PC-3 (cell line): ENCODE measurements around the gene SYMPK. TPM values are rescaled to one million over a fixed set of nuclear protein-coding genes. Genes with fewer than 3 reads are reported as not detected.

Source experiments
- ATAC-seq: fragments of 200-7000 bp; cut with Tn5 transposase; 2 replicates; pipeline ENCODE4 v1.9.1; 2020; ENCODE audit warnings: mild to moderate bottlenecking, moderate library complexity
- BruUV-seq: library from RNA; stranded (reverse); fragments of 400-500 nt; replicated peaks from 2 replicates; lab custom pipeline; 2021; lab: Mats Ljungman, UMichigan
- CTCF ChIA-PET: fragments of 300-600 bp; sonication (Branson Sonifier 250); formaldehyde crosslinking; loops from one replicate; lab custom pipeline; 2022; ENCODE audit warnings: antibody characterized with exemption; lab: Charles Lee
- POLR2A ChIA-PET: fragments of 300-600 bp; sonication (Branson Sonifier 250); formaldehyde crosslinking; loops from one replicate; lab custom pipeline; 2022; ENCODE audit warnings: antibody characterized with exemption; ENCODE audit not compliant: unreplicated experiment; lab: Charles Lee
- DNase-seq: peaks from one replicate; pipeline ENCODE4 v3.0.0-alpha.2; 2015
- H2AFZ ChIP-seq: fragments of 300-600 bp; sonication (generic); 2 replicates; pipeline ENCODE4 v1.6.0; 2016; ENCODE audit warnings: antibody characterized with exemption, low read length
- H3F3A ChIP-seq: fragments of 300-600 bp; sonication (generic); one replicate; pipeline ENCODE4 v1.6.0; 2017; ENCODE audit warnings: antibody characterized with exemption, low read length, control low read depth, mild to moderate bottlenecking; ENCODE audit not compliant: unreplicated experiment
- H3K27ac ChIP-seq: fragments of 300-600 bp; sonication (generic); 2 replicates; pipeline ENCODE4 v1.5.1; 2016; ENCODE audit warnings: mild to moderate bottlenecking, low read length
- H3K27me3 ChIP-seq: fragments of 300-600 bp; sonication (generic); 2 replicates; pipeline ENCODE4 v1.6.1; 2016; ENCODE audit warnings: low read length, mixed read lengths
- H3K36me3 ChIP-seq: fragments of 300-600 bp; sonication (generic); 2 replicates; pipeline ENCODE4 v1.6.1; 2016; ENCODE audit warnings: low read depth, mixed run types, low read length, mixed read lengths
- H3K4me1 ChIP-seq: fragments of 300-600 bp; sonication (generic); 2 replicates; pipeline ENCODE4 v1.5.1; 2016; ENCODE audit warnings: low read length; ENCODE audit not compliant: insufficient read depth
- H3K4me2 ChIP-seq: fragments of 300-600 bp; sonication (generic); 2 replicates; pipeline ENCODE4 v1.6.0; 2016; ENCODE audit warnings: low read length
- H3K4me3 ChIP-seq: fragments of 300-600 bp; sonication (generic); 2 replicates; pipeline ENCODE4 v1.5.1; 2016; ENCODE audit warnings: mild to moderate bottlenecking, low read length, mixed read lengths
- H3K79me2 ChIP-seq: fragments of 300-600 bp; sonication (generic); 2 replicates; pipeline ENCODE4 v1.6.1; 2017; ENCODE audit warnings: low read length, mixed read lengths
- H3K9ac ChIP-seq: fragments of 300-600 bp; sonication (generic); 2 replicates; pipeline ENCODE4 v1.6.0; 2016; ENCODE audit warnings: mild to moderate bottlenecking, low read length
- H3K9me2 ChIP-seq: fragments of 300-600 bp; sonication (generic); replicated peaks from 2 replicates; pipeline ENCODE4 v1.6.1; 2016; ENCODE audit warnings: mixed run types, low read length, mixed read lengths
- H3K9me3 ChIP-seq: fragments of 300-600 bp; sonication (generic); 2 replicates; pipeline ENCODE4 v1.6.1; 2016; ENCODE audit warnings: low read length, mixed read lengths
- H4K20me1 ChIP-seq: fragments of 300-600 bp; sonication (generic); 2 replicates; pipeline ENCODE4 v1.6.1; 2016; ENCODE audit warnings: low read length, mixed read lengths
- CTCF ChIP-seq: fragments of 300-600 bp; sonication (generic); conservative IDR thresholded peaks from 2 replicates; pipeline ENCODE4 v1.5.1; 2017; ENCODE audit warnings: antibody characterized with exemption, low read depth, mild to moderate bottlenecking, low read length
- EZH2 ChIP-seq: fragments of 300-600 bp; sonication (generic); IDR thresholded peaks from one replicate; pipeline ENCODE4 v1.6.1; 2017; ENCODE audit warnings: antibody characterized with exemption, mild to moderate bottlenecking, low read length; ENCODE audit not compliant: unreplicated experiment
- EZH2phosphoT487 ChIP-seq: fragments of 300-600 bp; sonication (generic); IDR thresholded peaks from 2 replicates; pipeline ENCODE4 v1.6.1; 2018; ENCODE audit warnings: mild to moderate bottlenecking, antibody characterized with exemption, low read length, borderline replicate concordance
- intact Hi-C: fragments of 100-400 bp; cut with micrococcal nuclease; formaldehyde crosslinking; loops from 2 replicates; pipeline ENCODE4 v1.9.0; 2023
- total RNA-seq: library from RNA; depleted of rRNA; stranded (reverse); fragments of >200 nt; gene quantifications from 2 replicates; pipeline ENCODE4 v1.2.3, GENCODE V29; 2014

SYMPK gene
- total RNA-seq, 1 experiment from 2014 or later, result 36.6 TPM

- no peaks in the 10 kb centered on the region for H3K9me2 ChIP-seq
- no peak within 1 kb of the TSS for H3K27ac ChIP-seq
- intact Hi-C loops, result loop anchor here (2.0 kb wide), 1 partner anchor 19 kb away; no protein-coding TSS in a partner anchor
- BruUV-seq, result no TSS peak
- no peaks in the 10 kb centered on the region for H3K4me1 ChIP-seq
- DNase-seq (peak; percentile 39), ATAC-seq (no peak; the same call in 1 of the 2 replicates)
- no peaks in the 10 kb centered on the region for H3F3A ChIP-seq
- POLR2A ChIA-PET, result interaction anchor here (0.6 kb wide), 1 partner anchor 71 kb away, joined by 3 read pairs; no protein-coding TSS in a partner anchor
- peaks cover 23% of the 10 kb centered on the region for H3K79me2 ChIP-seq
- peak within 1 kb of the TSS; percentile 62 for H2AFZ ChIP-seq
- CTCF ChIA-PET, result interaction anchor here (0.6 to 1.6 kb wide), 5 partner anchors 8 to 334 kb away, joined by 3 to 9 read pairs (median 6); partner anchors contain the start of gene DMWD
- peaks cover 13% of the 10 kb centered on the region for H3K27me3 ChIP-seq
- peaks cover under 1% of the 10 kb centered on the region; the same call in 1 of the 2 replicates for H3K36me3 ChIP-seq
- H3K4me3 ChIP-seq, result peak within 1 kb of the TSS; percentile 82
- no peak within 1 kb of the TSS for H3K9ac ChIP-seq
- no peaks in the 10 kb centered on the region for H3K9me3 ChIP-seq
- peak; percentile 69 for TF ChIP-seq EZH2
- no peak for TF ChIP-seq EZH2phosphoT487
- TF ChIP-seq CTCF, result peak; percentile 53
- H3K4me2 ChIP-seq, result peak within 1 kb of the TSS; percentile 81
- H4K20me1 ChIP-seq, result no peaks in the 10 kb centered on the region
Measured at GRCh38 chr19:45863840-45864628, 1.1 kb upstream of the SYMPK start, which contains the start of gene FOXA3. TSS of gene FOXA3 (plus strand) at chr19:45864326. CDS start at chr19:45864457, 131 bp downstream.

GRCh38 chr19:45863335-45863839, 440 bp upstream of the SYMPK start:
- ATAC-seq, result no peak
- no peak for DNase-seq
- no peak for TF ChIP-seq CTCF
- no peak for TF ChIP-seq EZH2
- no peak for TF ChIP-seq EZH2phosphoT487
- Histone ChIP-seq H3K36me3 (peaks cover 2% of the 10 kb centered on the region; the same call in 1 of the 2 replicates), H3K27ac (no peak overlapping the region), H4K20me1 (no peaks in the 10 kb centered on the region), H3K9ac (no peak overlapping the region), H3K9me2 (no peaks in the 10 kb centered on the region), H3K27me3 (peaks cover 13% of the 10 kb centered on the region), H3K79me2 (peaks cover 23% of the 10 kb centered on the region), H3K4me2 (peak overlapping the region; percentile 81), H3K9me3 (no peaks in the 10 kb centered on the region), H3F3A (no peaks in the 10 kb centered on the region), H3K4me1 (no peaks in the 10 kb centered on the region), H3K4me3 (peak overlapping the region; percentile 82), H2AFZ (peak overlapping the region; percentile 62; the same call in 1 of the 2 replicates)
- ChIA-PET CTCF (interaction anchor here (0.6 to 1.6 kb wide), 5 partner anchors 8 to 334 kb away, joined by 3 to 9 read pairs (median 6); partner anchors contain the start of gene DMWD), POLR2A (interaction anchor here (0.5 to 0.6 kb wide), 2 partner anchors 70 to 171 kb away, joined by 3 to 4 read pairs; partner anchors contain the start of gene SNRPD2)
- BruUV-seq, result no TSS peak
- intact Hi-C loops, result loop anchor here (2.0 kb wide), 1 partner anchor 19 kb away; no protein-coding TSS in a partner anchor
